ENCODE measurements around the gene VPREB1. TPM values are rescaled to one million over a fixed set of nuclear protein-coding genes. Genes with fewer than 3 reads are reported as not detected.
A peak's percentile ranks its signal among the peaks of the same experiment; 100 is the strongest.
"Not testable (repeated sequence)": the region's sequence is repeated elsewhere in the genome, so short reads cannot be mapped to it uniquely, and the experiment has no call there.

Gene VPREB1
- total RNA-seq, 1 experiment from 2014 or later = not detected

GRCh38 chr22:22262332-22263074, 17.9 kb downstream of the VPREB1 start:
- H3K4me1 ChIP-seq (ENCODE audit: insufficient read depth, low read length, poor library complexity, severe bottlenecking); DNase-seq (ENCODE audit: low spot score); POLR2A ChIA-PET (ENCODE audit: low non-redundant PET); H3K36me3 ChIP-seq (ENCODE audit: insufficient read depth, low read length, poor library complexity, severe bottlenecking); H3K4me3 ChIP-seq (ENCODE audit: low read depth, low read length, poor library complexity, severe bottlenecking); H3K27ac ChIP-seq (ENCODE audit: low read depth, low read length, poor library complexity, severe bottlenecking); intact Hi-C loops (cut with micrococcal nuclease; ENCODE audit: unreplicated experiment); BruUV-seq (replicated peaks); CTCF ChIA-PET; H3K27me3 ChIP-seq (replicated peaks; ENCODE audit: insufficient read depth, low read depth, low read length, poor library complexity); H3K9me3 ChIP-seq (ENCODE audit: low read depth, low read length, poor library complexity, severe bottlenecking): not testable (repeated sequence)

GRCh38 chr22:22263823-22264222, 19.2 kb downstream of the VPREB1 start:
- H3K4me3 ChIP-seq (ENCODE audit: low read depth, low read length, poor library complexity, severe bottlenecking); POLR2A ChIA-PET (ENCODE audit: low non-redundant PET); BruUV-seq (replicated peaks); H3K27me3 ChIP-seq (replicated peaks; ENCODE audit: insufficient read depth, low read depth, low read length, poor library complexity); CTCF ChIA-PET; H3K4me1 ChIP-seq (ENCODE audit: insufficient read depth, low read length, poor library complexity, severe bottlenecking); intact Hi-C loops (cut with micrococcal nuclease; ENCODE audit: unreplicated experiment); H3K9me3 ChIP-seq (ENCODE audit: low read depth, low read length, poor library complexity, severe bottlenecking); H3K27ac ChIP-seq (ENCODE audit: low read depth, low read length, poor library complexity, severe bottlenecking); H3K36me3 ChIP-seq (ENCODE audit: insufficient read depth, low read length, poor library complexity, severe bottlenecking); DNase-seq (ENCODE audit: low spot score): not testable (repeated sequence)

GRCh38 chr22:22270036-22270676, 25.6 kb downstream of the VPREB1 start:
- H3K27ac ChIP-seq (ENCODE audit: low read depth, low read length, poor library complexity, severe bottlenecking); H3K27me3 ChIP-seq (replicated peaks; ENCODE audit: insufficient read depth, low read depth, low read length, poor library complexity); POLR2A ChIA-PET (ENCODE audit: low non-redundant PET); H3K9me3 ChIP-seq (ENCODE audit: low read depth, low read length, poor library complexity, severe bottlenecking); CTCF ChIA-PET; H3K4me3 ChIP-seq (ENCODE audit: low read depth, low read length, poor library complexity, severe bottlenecking); DNase-seq (ENCODE audit: low spot score); H3K4me1 ChIP-seq (ENCODE audit: insufficient read depth, low read length, poor library complexity, severe bottlenecking); BruUV-seq (replicated peaks); H3K36me3 ChIP-seq (ENCODE audit: insufficient read depth, low read length, poor library complexity, severe bottlenecking); intact Hi-C loops (cut with micrococcal nuclease; ENCODE audit: unreplicated experiment): not testable (repeated sequence)

GRCh38 chr22:22277423-22277822, 32.8 kb downstream of the VPREB1 start:
- H3K9me3 ChIP-seq (ENCODE audit: low read depth, low read length, poor library complexity, severe bottlenecking); CTCF ChIA-PET; DNase-seq (ENCODE audit: low spot score); H3K4me3 ChIP-seq (ENCODE audit: low read depth, low read length, poor library complexity, severe bottlenecking); POLR2A ChIA-PET (ENCODE audit: low non-redundant PET); H3K27me3 ChIP-seq (replicated peaks; ENCODE audit: insufficient read depth, low read depth, low read length, poor library complexity); H3K36me3 ChIP-seq (ENCODE audit: insufficient read depth, low read length, poor library complexity, severe bottlenecking); intact Hi-C loops (cut with micrococcal nuclease; ENCODE audit: unreplicated experiment); BruUV-seq (replicated peaks); H3K27ac ChIP-seq (ENCODE audit: low read depth, low read length, poor library complexity, severe bottlenecking); H3K4me1 ChIP-seq (ENCODE audit: insufficient read depth, low read length, poor library complexity, severe bottlenecking): not testable (repeated sequence)

GRCh38 chr22:22284962-22285756, 40.6 kb downstream of the VPREB1 start:
- POLR2A ChIA-PET (ENCODE audit: low non-redundant PET); H3K36me3 ChIP-seq (ENCODE audit: insufficient read depth, low read length, poor library complexity, severe bottlenecking): not testable (repeated sequence)

GRCh38 chr22:22286390-22287105, 42.0 kb downstream of the VPREB1 start:
- DNase-seq (ENCODE audit: low spot score); H3K4me3 ChIP-seq (ENCODE audit: low read depth, low read length, poor library complexity, severe bottlenecking); CTCF ChIA-PET; BruUV-seq (replicated peaks); H3K27me3 ChIP-seq (replicated peaks; ENCODE audit: insufficient read depth, low read depth, low read length, poor library complexity); POLR2A ChIA-PET (ENCODE audit: low non-redundant PET); intact Hi-C loops (cut with micrococcal nuclease; ENCODE audit: unreplicated experiment); H3K9me3 ChIP-seq (ENCODE audit: low read depth, low read length, poor library complexity, severe bottlenecking); H3K36me3 ChIP-seq (ENCODE audit: insufficient read depth, low read length, poor library complexity, severe bottlenecking); H3K27ac ChIP-seq (ENCODE audit: low read depth, low read length, poor library complexity, severe bottlenecking); H3K4me1 ChIP-seq (ENCODE audit: insufficient read depth, low read length, poor library complexity, severe bottlenecking): not testable (repeated sequence)

More at GRCh38 chr22:22284962-22285756, 40.6 kb downstream of the VPREB1 start:
- TSS peak; percentile 15 for BruUV-seq (replicated peaks)
- H3K9me3 ChIP-seq (ENCODE audit: low read depth, low read length, poor library complexity, severe bottlenecking); H3K27ac ChIP-seq (ENCODE audit: low read depth, low read length, poor library complexity, severe bottlenecking); CTCF ChIA-PET; DNase-seq (ENCODE audit: low spot score); H3K27me3 ChIP-seq (replicated peaks; ENCODE audit: insufficient read depth, low read depth, low read length, poor library complexity); H3K4me1 ChIP-seq (ENCODE audit: insufficient read depth, low read length, poor library complexity, severe bottlenecking); H3K4me3 ChIP-seq (ENCODE audit: low read depth, low read length, poor library complexity, severe bottlenecking); intact Hi-C loops (cut with micrococcal nuclease; ENCODE audit: unreplicated experiment): not testable (repeated sequence)

DNA sequence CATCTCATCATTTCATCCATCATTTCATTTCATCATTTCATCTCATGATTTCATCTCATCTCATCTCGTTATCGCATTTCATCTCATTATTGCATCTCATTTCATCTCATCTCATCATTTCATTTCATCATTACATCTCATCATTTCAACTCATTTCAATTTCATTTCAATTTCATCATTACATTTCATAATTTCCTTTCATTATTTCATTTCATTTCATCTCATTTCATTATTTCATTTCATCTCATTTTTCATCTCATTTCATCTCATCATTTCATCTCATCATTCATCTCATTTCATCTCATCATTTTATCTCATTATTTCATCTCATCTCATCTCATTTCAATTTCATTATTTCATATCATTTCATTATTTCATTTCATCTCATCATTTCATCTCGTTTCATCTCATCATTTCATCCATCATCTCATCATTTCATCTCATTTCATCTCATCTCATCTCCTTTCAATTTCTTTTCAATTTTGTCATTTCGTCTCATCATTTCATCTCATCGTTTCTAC, 42.6 kb downstream of the VPREB1 start:
- DNase-seq (ENCODE audit: low spot score); H3K36me3 ChIP-seq (ENCODE audit: insufficient read depth, low read length, poor library complexity, severe bottlenecking); H3K27ac ChIP-seq (ENCODE audit: low read depth, low read length, poor library complexity, severe bottlenecking); H3K9me3 ChIP-seq (ENCODE audit: low read depth, low read length, poor library complexity, severe bottlenecking); H3K27me3 ChIP-seq (replicated peaks; ENCODE audit: insufficient read depth, low read depth, low read length, poor library complexity); intact Hi-C loops (cut with micrococcal nuclease; ENCODE audit: unreplicated experiment); POLR2A ChIA-PET (ENCODE audit: low non-redundant PET); CTCF ChIA-PET; H3K4me1 ChIP-seq (ENCODE audit: insufficient read depth, low read length, poor library complexity, severe bottlenecking); BruUV-seq (replicated peaks); H3K4me3 ChIP-seq (ENCODE audit: low read depth, low read length, poor library complexity, severe bottlenecking): not testable (repeated sequence)
